Aorta (tissue), 5 donors: ENCODE measurements around the gene CPED1. TPM values are rescaled to one million over a fixed set of nuclear protein-coding genes. Genes with fewer than 3 reads are reported as not detected.
"Not testable (repeated sequence)": the region's sequence is repeated elsewhere in the genome, so short reads cannot be mapped to it uniquely, and the experiment has no call there.

ENCODE experiments used
- ATAC-seq: fragments of 200-7000 bp; cut with Tn5 transposase; one replicate; pipeline ENCODE4 v1.9.1; 2022; ENCODE audit warnings: moderate library complexity; ENCODE audit not compliant: low FRiP score
- DNase-seq, 2 donors: peaks; one replicate each; pipeline ENCODE4 v3.0.0-alpha.2; 2020
- H3K27ac ChIP-seq, 2 donors: one replicate each; pipeline ENCODE4 v1.5.1; 2013; ENCODE audit warnings: low read length in 2 of 2, mild to moderate bottlenecking in 2 of 2, moderate library complexity in 2 of 2, control low read depth in 1 of 2, inconsistent platforms in 1 of 2, low read depth in 1 of 2
- H3K27me3 ChIP-seq, 2 donors: one replicate each; pipeline ENCODE4 v1.6.1; 2013; ENCODE audit warnings: control low read depth in 1 of 2, low read length in 1 of 2, mild to moderate bottlenecking in 1 of 2, moderate library complexity in 1 of 2; ENCODE audit not compliant: insufficient read depth in 2 of 2, control insufficient read depth in 1 of 2
- H3K36me3 ChIP-seq, 2 donors: one replicate each; pipeline ENCODE4 v1.6.1; 2013; ENCODE audit warnings: control low read depth in 1 of 2, low read length in 1 of 2, mild to moderate bottlenecking in 1 of 2; ENCODE audit not compliant: insufficient read depth in 2 of 2, control insufficient read depth in 1 of 2
- H3K4me1 ChIP-seq, 2 donors: one replicate each; pipeline ENCODE4 v1.6.1; 2013; ENCODE audit warnings: low read length in 2 of 2, control low read depth in 1 of 2, mild to moderate bottlenecking in 1 of 2, moderate library complexity in 1 of 2; ENCODE audit not compliant: insufficient read depth in 2 of 2, control insufficient read depth in 1 of 2
- H3K4me3 ChIP-seq, 2 donors: one replicate each; pipeline ENCODE4 v1.5.1; 2013; ENCODE audit warnings: low read length in 2 of 2, control low read depth in 1 of 2, mild to moderate bottlenecking in 1 of 2
- H3K9me3 ChIP-seq: one replicate; pipeline ENCODE4 v1.6.1; 2013; ENCODE audit warnings: mild to moderate bottlenecking, low read length; ENCODE audit not compliant: control insufficient read depth
- WGBS, 2 donors: extraction: QIAGEN DNeasy Blood & Tissue Kit; methylation state at CpG; one replicate each; pipeline ENCODE4 v1.1.7; 2013; 5-methylcytosine and 5-hydroxymethylcytosine counted together
- intact Hi-C, 2 donors: fragments of 100-400 bp; cut with DNase I; formaldehyde crosslinking; loops; one replicate each; pipeline versions ENCODE4 v1.14.2 to v1.15.0; 2022
- polyA plus RNA-seq, 2 donors: library from polyadenylated mRNA; stranded (reverse); fragments of 200-250 nt; gene quantifications; one replicate each; pipeline ENCODE4 v1.2.3, GENCODE V29; 2013
- total RNA-seq, 2 donors: library from RNA; stranded (reverse); fragmentation: NEBNext Ultra II Directional; extraction: Animal tissue kit (Norgen Biotek cat#: 25700); gene quantifications; one replicate each; pipeline ENCODE4 v1.2.1, GENCODE V29; 2021
- donor health status: healthy with polysubstance abuse.
- donor health status: Bipolar disorder and iron deficiency.
- donor health status: DM: no; HTN: no; CAD: no.
- donor health status: DM: no; HTN: no; CAD: no.
- donor health status: DM: yes; HTN: yes; CAD: no.

CPED1 gene
- total and polyA plus RNA-seq, 4 donors = 35.3 to 201 (median 79.0) TPM

DNA sequence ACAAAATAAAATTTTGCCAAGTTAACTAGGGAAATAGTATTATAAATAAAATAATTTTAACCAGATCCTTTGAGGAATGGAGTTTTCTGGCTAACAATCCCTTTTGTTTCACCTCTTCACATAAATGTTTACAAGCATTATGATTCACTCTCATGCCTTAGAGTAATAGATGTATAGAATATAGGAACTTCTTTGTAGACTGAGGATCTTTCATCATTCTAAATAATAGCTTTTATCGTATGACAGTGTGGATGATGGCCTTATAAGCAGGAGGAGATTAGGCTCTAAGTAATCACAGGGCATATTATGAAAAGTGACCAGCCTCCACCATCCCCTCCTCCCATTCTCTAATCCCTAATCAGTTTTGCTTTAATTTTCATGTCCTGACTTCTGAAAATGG, 24.4 kb upstream of the CPED1 start:
- Histone ChIP-seq H3K4me1 (no peaks in the 10 kb centered on the region), H3K9me3 (no peaks in the 10 kb centered on the region), H3K4me3 (no peak overlapping the region), H3K27ac (no peak overlapping the region), H3K27me3 (no peaks in the 10 kb centered on the region), H3K36me3 (peaks cover 0 to 5% of the 10 kb centered on the region in 2 donors)
- DNase-seq (no peak), ATAC-seq (no peak)
- intact Hi-C loops = no loop called here
- WGBS, 2 donors = 92 to 93% methylated on average over 1 of the region's 1 CpG

- intact Hi-C loops = no loop called here
- H3K27ac ChIP-seq = no peak overlapping the region
- no peak for DNase-seq
- ATAC-seq = no peak
- H3K4me3 ChIP-seq = no peak overlapping the region
- no peaks in the 10 kb centered on the region for H3K27me3 ChIP-seq
- no peaks in the 10 kb centered on the region for H3K4me1 ChIP-seq
- no peaks in the 10 kb centered on the region for H3K9me3 ChIP-seq
- peaks cover 0 to 8% of the 10 kb centered on the region in 2 donors for H3K36me3 ChIP-seq
These were observed 21.6 kb upstream of the CPED1 start for GRCh38 chr7:120966961-120967360.

DNA sequence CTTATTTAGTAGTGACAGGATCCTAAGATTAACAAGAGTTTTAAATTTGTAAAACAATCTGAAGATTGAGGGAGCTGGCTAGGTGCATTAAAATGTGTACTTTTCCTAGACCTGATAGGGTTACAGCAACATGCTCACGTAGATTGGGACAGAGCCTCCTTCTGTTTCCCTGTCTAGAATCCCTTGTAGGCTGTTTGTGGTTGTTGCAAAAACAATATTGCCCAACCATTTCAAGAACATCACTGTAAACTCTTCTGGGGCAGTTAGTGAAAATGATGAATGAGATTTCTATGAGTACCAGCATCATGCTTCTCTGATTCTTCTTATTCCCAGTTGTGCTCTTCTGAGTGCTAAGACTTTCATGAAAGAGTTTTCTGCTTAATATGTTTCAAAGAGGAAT, 14.7 kb upstream of the CPED1 start:
- no peaks in the 10 kb centered on the region for H3K27me3 ChIP-seq
- intact Hi-C loops = no loop called here
- H3K36me3 ChIP-seq = peaks cover 0 to 10% of the 10 kb centered on the region in 2 donors
- ATAC-seq (no peak), DNase-seq (no peak)
- peaks cover 0 to 2% of the 10 kb centered on the region in 2 donors for H3K4me1 ChIP-seq
- no peak overlapping the region for H3K27ac ChIP-seq
- 92 to 93% methylated on average over 1 of the region's 1 CpG for WGBS, 2 donors
- H3K4me3 ChIP-seq = no peak overlapping the region
- H3K9me3 ChIP-seq = no peaks in the 10 kb centered on the region

GRCh38 chr7:120979765-120980499, 8.6 kb upstream of the CPED1 start:
- WGBS, 2 donors = 6 to 17% methylated on average over 1 of the region's 1 CpG
- no peak overlapping the region for H3K27ac ChIP-seq
- H3K36me3 ChIP-seq = peaks cover 0 to 2% of the 10 kb centered on the region in 2 donors
- DNase-seq (no peak), ATAC-seq (no peak)
- no peak overlapping the region for H3K4me3 ChIP-seq
- no peaks in the 10 kb centered on the region for H3K27me3 ChIP-seq
- intact Hi-C loops = no loop called here
- H3K4me1 ChIP-seq = peaks cover 0 to 2% of the 10 kb centered on the region in 2 donors
- H3K9me3 ChIP-seq = no peaks in the 10 kb centered on the region

GRCh38 chr7:120981117-120981516, 7.4 kb upstream of the CPED1 start:
- Histone ChIP-seq H3K4me3 (no peak overlapping the region), H3K4me1 (peaks cover 0 to 2% of the 10 kb centered on the region in 2 donors), H3K27me3 (no peaks in the 10 kb centered on the region), H3K36me3 (no peaks in the 10 kb centered on the region), H3K9me3 (no peaks in the 10 kb centered on the region), H3K27ac (no peak overlapping the region)
- DNase-seq = no peak
- WGBS, 2 donors = 63 to 76% methylated on average over 1 of the region's 1 CpG
- ATAC-seq = no peak
- intact Hi-C loops = no loop called here

- Histone ChIP-seq H3K4me3 (no peak overlapping the region), H3K27me3 (no peaks in the 10 kb centered on the region), H3K27ac (no peak overlapping the region), H3K9me3 (no peaks in the 10 kb centered on the region), H3K4me1 (peaks cover 0 to 2% of the 10 kb centered on the region in 2 donors), H3K36me3 (no peaks in the 10 kb centered on the region)
- DNase-seq (no peak), ATAC-seq (no peak)
- intact Hi-C loops = no loop called here
- 74 to 76% methylated on average over 4 of the region's 4 CpGs for WGBS, 2 donors
These were observed 6.5 kb upstream of the CPED1 start for GRCh38 chr7:120981888-120982615.

- H3K27me3 ChIP-seq, H3K9me3 ChIP-seq, DNase-seq, H3K4me1 ChIP-seq, H3K27ac ChIP-seq, ATAC-seq, H3K4me3 ChIP-seq, H3K36me3 ChIP-seq, intact Hi-C loops: not testable (repeated sequence)
- WGBS, 2 donors = 93 to 96% methylated on average over 5 of the region's 8 CpGs
These were observed 4.9 kb upstream of the CPED1 start for GRCh38 chr7:120983592-120983991.

GRCh38 chr7:120984406-120984805, 4.1 kb upstream of the CPED1 start:
- no peak for ATAC-seq
- intact Hi-C loops = no loop called here
- Histone ChIP-seq H3K4me3 (no peak overlapping the region), H3K27me3 (no peaks in the 10 kb centered on the region), H3K9me3 (no peaks in the 10 kb centered on the region), H3K4me1 (no peaks in the 10 kb centered on the region), H3K27ac (no peak overlapping the region), H3K36me3 (no peaks in the 10 kb centered on the region)
- 95 to 96% methylated on average over 3 of the region's 3 CpGs for WGBS, 2 donors
- no peak for DNase-seq
